GM12878 (cell line): ENCODE measurements around the gene FOXP1. TPM values are rescaled to one million over a fixed set of nuclear protein-coding genes. Genes with fewer than 3 reads are reported as not detected.

Experiments
- ATAC-seq: fragments of 200-7000 bp; cut with Tn5 transposase; 3 replicates; pipeline ENCODE4 v1.9.1; 2020; ENCODE audit warnings: mild to moderate bottlenecking, moderate library complexity
- BruUV-seq: library from RNA; stranded (reverse); fragments of 400-500 nt; replicated peaks from 2 replicates; lab custom pipeline; 2021; lab: Mats Ljungman, UMichigan
- CTCF ChIA-PET: fragments of 300-600 bp; sonication (Branson Sonifier 250); formaldehyde crosslinking; extraction: SDS; loops from one replicate; lab custom pipeline; 2021; ENCODE audit warnings: inconsistent platforms; lab: Yijun Ruan, JAX
- POLR2A ChIA-PET: fragments of 350-600 bp; formaldehyde crosslinking; extraction: SDS; loops from one replicate; lab custom pipeline; 2021; ENCODE audit warnings: inconsistent platforms; lab: Charles Lee
- RAD21 ChIA-PET: fragments of 300-600 bp; sonication (Branson Sonifier 250); formaldehyde crosslinking; loops from one replicate; lab custom pipeline; 2023; ENCODE audit warnings: antibody characterized with exemption; ENCODE audit not compliant: unreplicated experiment; lab: Charles Lee
- SMC1A ChIA-PET: fragments of 300-600 bp; sonication (Branson Sonifier 250); formaldehyde crosslinking; loops from one replicate; lab custom pipeline; 2023; ENCODE audit not compliant: unreplicated experiment, uncharacterized antibody; lab: Charles Lee
- DNase-seq: peaks from one replicate; pipeline ENCODE4 v3.0.0-alpha.2; 2011; ENCODE audit warnings: low read depth, low spot score
- FAIRE-seq: peaks from 3 replicates; lab custom pipeline; 2011; peaks lifted over from hg19 to GRCh38; lab: Jason Lieb, UNC
- H2AFZ ChIP-seq: 2 replicates; pipeline ENCODE4 v1.6.0; 2011; ENCODE audit warnings: low read depth, low read length, control low read depth; ENCODE audit not compliant: control insufficient read depth
- H3K27ac ChIP-seq: 2 replicates; pipeline ENCODE4 v1.5.1; 2011; ENCODE audit warnings: control low read depth; ENCODE audit not compliant: control insufficient read depth, insufficient read depth
- H3K27me3 ChIP-seq, 2 experiments: replicated peaks in 1 of 2; 2 replicates each; pipeline versions ENCODE4 v1.6.0 to v1.6.1; 2011; ENCODE audit warnings: low read length in 1 of 2; ENCODE audit not compliant: control insufficient read depth in 2 of 2, insufficient read depth in 2 of 2
- H3K36me3 ChIP-seq, 2 experiments: 2 replicates each; pipeline ENCODE4 v1.5.1; 2011; ENCODE audit warnings: low read length in 1 of 2; ENCODE audit not compliant: control insufficient read depth in 2 of 2, insufficient read depth in 2 of 2
- H3K4me1 ChIP-seq: 2 replicates; pipeline ENCODE4 v1.6.1; 2011; ENCODE audit warnings: mild to moderate bottlenecking, low read length, moderate library complexity, mixed read lengths; ENCODE audit not compliant: control insufficient read depth, insufficient read depth
- H3K4me2 ChIP-seq: 2 replicates; pipeline ENCODE4 v1.6.0; 2011; ENCODE audit warnings: control low read depth; ENCODE audit not compliant: control insufficient read depth, insufficient read depth
- H3K4me3 ChIP-seq: fragments of 200-600 bp; sonication (generic); 2 replicates; pipeline ENCODE4 v1.5.1; 2016
- H3K79me2 ChIP-seq: 2 replicates; pipeline ENCODE4 v1.6.0; 2011; ENCODE audit warnings: low read length; ENCODE audit not compliant: control insufficient read depth, insufficient read depth
- H3K9ac ChIP-seq: 2 replicates; pipeline ENCODE4 v1.8.0; 2011; ENCODE audit warnings: low read length, control low read depth, mixed read lengths; ENCODE audit not compliant: control insufficient read depth, insufficient read depth
- H3K9me3 ChIP-seq: replicated peaks from 3 replicates; pipeline ENCODE4 v1.5.1; 2011; ENCODE audit warnings: mild to moderate bottlenecking, low read length; ENCODE audit not compliant: control insufficient read depth, insufficient read depth
- H4K20me1 ChIP-seq: 2 replicates; pipeline ENCODE4 v1.6.0; 2011; ENCODE audit not compliant: control insufficient read depth, insufficient read depth
- CREM ChIP-seq: IDR thresholded peaks from 2 replicates; pipeline ENCODE4 v1.6.1; 2014; ENCODE audit warnings: antibody characterized with exemption, low read depth
- POLR2A ChIP-seq: IDR thresholded peaks from 2 replicates; pipeline ENCODE4 v1.6.1; 2011; ENCODE audit warnings: low read depth, mild to moderate bottlenecking, low read length
- YBX1 ChIP-seq: fragments of 450-650 bp; IDR thresholded peaks from 2 replicates; pipeline ENCODE4 v1.6.1; 2016; ENCODE audit warnings: antibody characterized with exemption
- ZBED1 ChIP-seq: IDR thresholded peaks from 2 replicates; pipeline ENCODE4 v1.6.1; 2016; ENCODE audit warnings: borderline replicate concordance
- WGBS: methylation state at CpG from one replicate; pipeline ENCODE4 v1.1.6; 2016; ENCODE audit warnings: low lambda C conversion rate; ENCODE audit not compliant: insufficient replicate concordance, insufficient coverage; ENCODE audit errors: missing lambda C conversion rate; 5-methylcytosine and 5-hydroxymethylcytosine counted together
- in situ Hi-C: fragments of 300-500 bp; cut with MboI; formaldehyde crosslinking; loops from 9 replicates; pipeline ENCODE4 v1.14.3; 2018; ENCODE audit warnings: mixed read lengths
- intact Hi-C: fragments of 100-400 bp; cut with micrococcal nuclease; formaldehyde crosslinking; loops from one replicate; pipeline ENCODE4 v1.14.2; 2022; ENCODE audit not compliant: unreplicated experiment
- polyA plus RNA-seq, 11 experiments: library from polyadenylated mRNA; depleted of rRNA in 4 of 11; unstranded in 6 of 11; stranded (reverse) in 5 of 11; fragments of >200 nt; fragmentation: Nextera tagmentation in 4 of 11; fragmentation: Illumina TruSeq in 1 of 11; extraction: Ambion mirVana in 4 of 11; extraction: Trizol in 1 of 11; gene quantifications; 1 replicate in 1 of 11; 2 replicates in 10 of 11; pipeline versions ENCODE4 v1.2.1 to v1.2.3, GENCODE V29; 2011 to 2016; ENCODE audit warnings: inconsistent platforms in 2 of 11, missing spikeins in 2 of 11, low read depth in 1 of 11
- total RNA-seq, 4 experiments: library from RNA; depleted of rRNA in 3 of 4; stranded (reverse); fragments of >200 nt in 3 of 4; fragmentation: Illumina TruSeq in 1 of 4; extraction: Trizol in 1 of 4; gene quantifications; 2 replicates each; pipeline versions ENCODE4 v1.2.1 to v1.2.3, GENCODE V29; 2013 to 2021

FOXP1 gene
- total and polyA plus RNA-seq, 10 of the 15 experiments (the other 5 are each of a cell fraction or from before 2014, with no cell fraction given) = 0.05 to 1.6 (median 0.20) TPM; not detected in 1

DNA sequence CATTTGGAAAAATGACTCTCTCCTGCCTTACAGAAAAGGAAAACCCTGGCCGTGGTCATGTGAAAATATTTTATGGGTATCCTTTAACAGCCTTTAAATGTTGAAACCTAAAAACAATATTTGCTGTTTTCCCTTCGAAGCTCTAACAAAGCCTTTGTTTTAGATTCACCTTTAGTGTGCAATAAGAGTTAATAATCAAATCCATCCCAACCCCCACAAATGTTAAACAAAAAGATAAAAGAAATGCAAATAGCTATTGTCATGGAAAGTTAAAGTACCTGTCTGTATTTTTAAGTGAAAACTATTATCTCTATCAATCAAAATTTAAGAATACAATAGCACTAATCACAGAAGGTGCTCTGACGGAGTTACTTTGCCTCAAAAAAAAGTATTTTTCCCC lies 279.3 kb downstream of the FOXP1 start:
- Histone ChIP-seq H3K9me3 (no peaks in the 10 kb centered on the region), H3K4me3 (no peak overlapping the region), H3K27me3 (peaks cover 3 to 10% of the 10 kb centered on the region in 2 experiments; a peak in 3 of 4 replicates), H3K27ac (no peak overlapping the region), H2AFZ (no peak overlapping the region), H4K20me1 (no peaks in the 10 kb centered on the region), H3K4me1 (no peaks in the 10 kb centered on the region), H3K9ac (no peak overlapping the region), H3K4me2 (no peak overlapping the region), H3K79me2 (no peaks in the 10 kb centered on the region)
- DNase-seq (no peak), FAIRE-seq (no peak)
- in situ Hi-C loops = no loop called here
- ChIA-PET POLR2A (no interaction called here), CTCF (interaction anchor here (1.0 kb wide), 1 partner anchor 93 kb away, joined by 4 read pairs; no protein-coding TSS in a partner anchor), SMC1A (no interaction called here), RAD21 (no interaction called here)
- intact Hi-C loops = no loop called here
- 50% methylated on average over 3 of the region's 3 CpGs for WGBS
- TF ChIP-seq ZBED1 = no peak
- TF ChIP-seq, all 136 proteins: peak for 0
- ATAC-seq = no peak
- BruUV-seq = no TSS peak
- H3K36me3 ChIP-seq = no peaks in the 10 kb centered on the region

DNA sequence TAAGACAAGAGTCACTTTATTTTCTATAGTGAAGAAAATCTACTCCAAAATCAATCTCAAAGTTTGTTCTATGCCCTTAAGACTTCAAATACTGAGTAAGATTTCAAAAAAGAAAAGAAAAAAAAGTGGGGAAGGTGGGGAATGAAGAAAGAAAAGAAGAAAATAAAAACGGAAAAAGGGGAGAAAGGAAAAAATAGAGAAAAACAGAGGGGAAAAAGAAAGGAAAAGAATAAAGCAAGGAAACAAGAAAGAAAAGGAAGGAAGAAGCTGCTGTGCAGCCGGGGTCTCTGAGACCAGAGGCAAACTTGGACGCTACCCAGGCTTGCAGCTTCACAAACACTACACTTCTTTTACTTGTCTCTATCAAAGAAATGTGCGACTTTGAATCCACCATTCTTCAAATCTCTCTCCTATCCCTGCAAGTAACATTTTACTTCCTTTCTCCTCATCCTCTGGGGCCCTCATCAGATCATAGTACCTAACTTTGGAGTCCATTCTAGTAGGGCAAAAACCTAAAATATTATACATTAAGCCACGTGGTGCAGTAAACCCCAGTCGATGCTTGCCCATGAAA lies 279.8 kb downstream of the FOXP1 start:
- ChIA-PET RAD21 (no interaction called here), CTCF (interaction anchor here (1.0 kb wide), 1 partner anchor 94 kb away, joined by 4 read pairs; no protein-coding TSS in a partner anchor), POLR2A (no interaction called here), SMC1A (no interaction called here)
- no peaks in the 10 kb centered on the region for H3K36me3 ChIP-seq
- no peaks in the 10 kb centered on the region for H3K9me3 ChIP-seq
- no peak for FAIRE-seq
- H3K27me3 ChIP-seq = peaks cover 3 to 10% of the 10 kb centered on the region in 2 experiments; a peak in 3 of 4 replicates
- no peaks in the 10 kb centered on the region for H4K20me1 ChIP-seq
- no peak overlapping the region for H3K4me2 ChIP-seq
- 20% methylated on average over 6 of the region's 6 CpGs for WGBS
- in situ Hi-C loops = no loop called here
- no peak for ATAC-seq
- no peak overlapping the region for H2AFZ ChIP-seq
- H3K27ac ChIP-seq = no peak overlapping the region
- H3K9ac ChIP-seq = no peak overlapping the region
- intact Hi-C loops = no loop called here
- no peaks in the 10 kb centered on the region for H3K4me1 ChIP-seq
- BruUV-seq = no TSS peak
- TF ChIP-seq POLR2A (no peak), CREM (no peak), YBX1 (no peak)
- no peak for DNase-seq
- H3K79me2 ChIP-seq = no peaks in the 10 kb centered on the region
- no peak overlapping the region for H3K4me3 ChIP-seq
